ENCODE data around the gene CAND2.

- TF ChIP-seq, protein P1, sequence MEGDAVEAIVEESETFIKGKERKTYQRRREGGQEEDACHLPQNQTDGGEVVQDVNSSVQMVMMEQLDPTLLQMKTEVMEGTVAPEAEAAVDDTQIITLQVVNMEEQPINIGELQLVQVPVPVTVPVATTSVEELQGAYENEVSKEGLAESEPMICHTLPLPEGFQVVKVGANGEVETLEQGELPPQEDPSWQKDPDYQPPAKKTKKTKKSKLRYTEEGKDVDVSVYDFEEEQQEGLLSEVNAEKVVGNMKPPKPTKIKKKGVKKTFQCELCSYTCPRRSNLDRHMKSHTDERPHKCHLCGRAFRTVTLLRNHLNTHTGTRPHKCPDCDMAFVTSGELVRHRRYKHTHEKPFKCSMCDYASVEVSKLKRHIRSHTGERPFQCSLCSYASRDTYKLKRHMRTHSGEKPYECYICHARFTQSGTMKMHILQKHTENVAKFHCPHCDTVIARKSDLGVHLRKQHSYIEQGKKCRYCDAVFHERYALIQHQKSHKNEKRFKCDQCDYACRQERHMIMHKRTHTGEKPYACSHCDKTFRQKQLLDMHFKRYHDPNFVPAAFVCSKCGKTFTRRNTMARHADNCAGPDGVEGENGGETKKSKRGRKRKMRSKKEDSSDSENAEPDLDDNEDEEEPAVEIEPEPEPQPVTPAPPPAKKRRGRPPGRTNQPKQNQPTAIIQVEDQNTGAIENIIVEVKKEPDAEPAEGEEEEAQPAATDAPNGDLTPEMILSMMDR (conservative IDR thresholded peaks at IDR 0.05; ENCODE audit: low read depth in 2 of 2) = no peak
- TF ChIP-seq CREB1 (CRISPR knock-in tag; IDR thresholded peaks at IDR 0.05; ENCODE audit: low read depth) (no peak), JUNB (IDR thresholded peaks at IDR 0.05; ENCODE audit: unreplicated experiment) (no peak)
These were observed at the start of gene CAND2 for GRCh38 chr3:12796171-12797123.
